Adipocyte (in vitro differentiated cells): Measurements from ENCODE around the gene LDHD.

Experiments used
- DNase-seq: peaks from one replicate; pipeline ENCODE4 v3.0.0-alpha.2; 2015; ENCODE audit warnings: low read depth
- H3K27me3 ChIP-seq: replicated peaks from 2 replicates; pipeline ENCODE4 v1.7.0; 2013; ENCODE audit warnings: mild to moderate bottlenecking, low read length, moderate library complexity; ENCODE audit not compliant: control insufficient read depth, insufficient read depth
- H3K36me3 ChIP-seq: 2 replicates; pipeline ENCODE4 v1.7.0; 2013; ENCODE audit warnings: low read length, mild to moderate bottlenecking, moderate library complexity; ENCODE audit not compliant: control insufficient read depth, insufficient read depth, severe bottlenecking
- H3K4me1 ChIP-seq: 2 replicates; pipeline ENCODE4 v1.7.0; 2013; ENCODE audit warnings: mild to moderate bottlenecking, low read length, moderate library complexity; ENCODE audit not compliant: control insufficient read depth, insufficient read depth
- H3K4me3 ChIP-seq: 2 replicates; pipeline ENCODE4 v1.7.0; 2013; ENCODE audit warnings: mild to moderate bottlenecking, low read length, moderate library complexity
- H3K9ac ChIP-seq: 2 replicates; pipeline ENCODE4 v1.7.0; 2013; ENCODE audit warnings: mild to moderate bottlenecking, low read length, moderate library complexity
- H3K9me3 ChIP-seq: 2 replicates; pipeline ENCODE4 v1.7.0; 2013; ENCODE audit warnings: mild to moderate bottlenecking, low read length, moderate library complexity; ENCODE audit not compliant: control insufficient read depth

Gene LDHD

DNA sequence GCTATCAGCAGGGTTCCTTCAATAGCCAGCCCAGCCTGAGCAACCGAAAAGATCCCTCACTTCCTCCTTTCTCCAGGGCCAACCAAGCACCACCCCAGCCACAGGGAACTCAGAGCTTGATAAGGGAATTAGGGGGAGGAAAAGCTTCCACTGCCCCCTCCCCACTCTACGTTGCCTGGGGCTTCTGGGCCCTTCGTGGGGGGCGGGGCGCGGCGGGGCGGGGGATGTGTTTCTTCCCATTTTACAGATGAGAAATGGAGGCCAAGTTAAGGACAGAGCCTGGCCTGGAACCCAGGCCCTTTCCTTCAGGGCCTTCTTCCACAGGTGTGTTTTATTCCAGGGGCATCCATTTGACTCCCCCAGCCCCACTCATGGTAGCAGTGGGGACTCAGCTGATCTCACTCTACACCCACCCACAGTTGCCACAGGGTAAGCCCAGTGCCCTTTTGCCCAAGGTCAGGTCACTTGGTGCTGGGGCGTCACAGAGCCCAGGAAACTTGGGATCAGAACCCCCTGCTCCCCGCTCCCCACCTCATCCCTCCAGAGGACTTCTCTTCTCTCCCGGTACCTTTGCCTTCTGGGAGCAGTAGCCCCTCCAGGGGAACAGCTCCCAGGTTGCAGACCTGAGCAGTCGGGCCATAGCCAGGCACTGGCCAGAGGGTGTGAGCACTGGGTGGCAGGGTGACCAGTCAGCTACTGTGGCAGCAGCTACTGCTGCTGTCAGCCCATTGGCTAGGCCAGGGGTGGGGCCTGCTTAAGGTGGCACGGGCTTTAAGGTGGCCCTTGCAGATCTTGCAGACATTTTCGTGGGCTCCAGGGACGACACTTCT is at the start of gene LDHD:
LDHD (minus strand) TSS at position 700 of the 830 bp plus-strand sequence; CDS start at position 640, 60 bp downstream.
- Histone ChIP-seq H3K27me3 (peaks cover 3% of the 10 kb centered on the region), H3K9me3 (peaks cover 4% of the 10 kb centered on the region), H3K4me3 (peak within 1 kb of the TSS; percentile 86), H3K4me1 (peaks cover 4% of the 10 kb centered on the region), H3K36me3 (no peaks in the 10 kb centered on the region), H3K9ac (peak within 1 kb of the TSS; percentile 80)
- no peak for DNase-seq

DNA sequence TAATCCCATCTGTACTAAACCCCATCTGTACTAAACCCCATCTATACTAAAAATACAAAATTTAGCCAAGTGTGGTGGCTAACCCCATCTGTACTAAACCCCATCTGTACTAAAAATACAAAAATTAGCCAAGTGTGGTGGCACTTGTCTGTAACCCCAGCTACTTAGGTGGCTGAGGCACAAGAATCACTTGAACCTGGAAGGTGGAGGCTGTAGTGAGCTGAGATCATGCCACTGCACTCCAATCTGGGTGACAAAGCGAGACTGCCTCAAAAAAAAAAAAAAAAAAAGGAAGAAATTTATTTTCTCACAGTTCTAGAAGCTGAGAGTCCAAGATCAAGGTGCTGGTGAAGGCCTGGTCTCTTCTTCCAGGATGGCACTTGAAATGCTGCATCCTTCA is 43.8 kb upstream of the LDHD start:
- H3K9me3 ChIP-seq = peaks cover 28% of the 10 kb centered on the region
- H3K36me3 ChIP-seq = peaks cover 16% of the 10 kb centered on the region
- no peak for DNase-seq
- H3K4me3 ChIP-seq = no peak overlapping the region
- H3K9ac ChIP-seq = no peak overlapping the region
- no peaks in the 10 kb centered on the region for H3K4me1 ChIP-seq
- no peaks in the 10 kb centered on the region for H3K27me3 ChIP-seq

DNA sequence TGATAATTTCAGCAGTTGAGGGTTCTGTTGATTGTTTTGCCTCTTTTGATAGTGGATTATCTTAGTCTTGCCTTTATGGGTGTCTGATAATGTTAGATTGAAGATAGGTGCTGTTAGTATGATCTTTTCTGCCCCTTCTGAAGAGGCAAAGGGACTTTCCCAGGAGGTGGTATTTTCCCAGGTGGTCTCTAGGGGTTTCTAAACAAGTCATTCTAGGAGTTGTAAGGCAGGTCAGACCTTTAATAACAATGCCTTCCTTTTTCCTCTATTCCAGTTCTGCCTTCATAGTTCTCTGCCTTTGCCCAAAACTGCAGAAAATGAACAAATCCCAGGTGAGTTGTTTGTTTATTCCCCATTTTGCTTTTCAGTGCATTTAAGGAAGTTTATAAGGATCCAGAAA is 36.1 kb upstream of the LDHD start:
- Histone ChIP-seq H3K36me3 (peaks cover 25% of the 10 kb centered on the region), H3K27me3 (no peaks in the 10 kb centered on the region), H3K4me1 (no peaks in the 10 kb centered on the region), H3K4me3 (no peak overlapping the region), H3K9ac (no peak overlapping the region), H3K9me3 (peaks cover 18% of the 10 kb centered on the region)
- DNase-seq = no peak

DNA sequence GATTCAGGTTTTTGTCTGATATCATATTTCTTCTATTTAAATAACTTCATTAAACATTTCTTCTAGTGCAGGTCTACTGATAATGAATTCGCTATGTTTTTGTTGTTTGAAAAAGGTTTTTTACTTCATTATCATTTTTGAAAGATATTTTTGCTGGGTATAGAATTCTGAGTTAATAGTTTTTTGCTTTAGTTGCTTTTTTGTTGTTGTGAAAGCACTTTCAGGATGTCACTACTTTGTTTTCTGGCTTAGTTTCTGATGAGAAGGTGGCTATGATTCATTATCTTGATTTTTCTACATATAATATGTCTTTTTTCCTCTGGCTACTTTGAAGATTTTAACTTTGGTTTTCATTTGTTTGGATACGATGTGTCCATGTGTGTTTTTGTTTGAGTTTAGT is 35.2 kb upstream of the LDHD start:
- Histone ChIP-seq H3K27me3 (no peaks in the 10 kb centered on the region), H3K9ac (no peak overlapping the region), H3K9me3 (peaks cover 18% of the 10 kb centered on the region), H3K4me1 (no peaks in the 10 kb centered on the region), H3K4me3 (no peak overlapping the region), H3K36me3 (peaks cover 25% of the 10 kb centered on the region)
- DNase-seq = no peak

DNA sequence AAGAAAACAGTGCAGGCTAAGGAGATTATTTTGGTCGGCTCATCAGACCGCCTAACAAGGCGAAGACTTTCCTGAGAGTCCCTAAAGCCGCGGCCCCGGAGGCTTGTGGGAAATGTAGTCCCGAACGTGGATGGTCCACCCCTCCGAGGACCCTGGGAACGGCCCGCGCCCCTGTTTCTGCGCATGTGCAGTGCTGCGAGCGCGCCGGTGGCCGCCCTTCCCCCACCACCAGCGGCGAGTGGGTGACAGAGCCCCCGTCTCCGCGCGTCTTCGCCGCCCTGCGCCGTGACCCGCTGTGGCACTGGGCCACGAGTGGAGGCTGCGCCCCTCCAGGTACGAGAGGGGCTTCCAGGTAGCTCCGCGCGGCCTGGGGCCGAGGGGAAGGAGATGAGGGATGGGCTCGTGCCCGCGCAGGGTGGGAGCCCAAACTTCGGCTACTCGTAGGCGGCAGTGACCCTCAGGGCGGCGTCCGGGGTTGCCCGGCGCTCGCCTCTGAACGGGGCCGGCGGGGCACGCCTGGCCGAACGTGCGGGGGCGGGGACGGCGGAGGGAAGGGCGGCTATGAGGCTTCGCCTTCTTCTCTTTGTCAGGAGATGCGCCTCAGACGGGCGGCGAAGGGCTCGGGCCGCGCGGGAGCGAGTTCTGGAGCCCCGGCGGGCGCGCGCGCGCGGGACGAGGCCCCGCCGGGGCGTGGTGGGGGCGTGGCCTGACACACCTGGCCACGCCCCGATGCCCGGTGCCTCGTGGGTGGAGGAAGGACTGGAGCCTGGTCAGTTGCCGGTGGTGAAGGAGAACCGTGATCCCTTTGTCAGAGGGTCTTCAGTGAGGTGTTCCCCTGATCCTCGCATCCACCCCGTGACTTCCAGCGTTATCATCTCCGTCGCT is 32.0 kb upstream of the LDHD start, which contains the start of gene ZFP1:
ZFP1 (plus strand) TSS at position 214 of the 885 bp plus-strand sequence. CDS start 4,428 bp downstream, outside the sequence.
- no peaks in the 10 kb centered on the region for H3K27me3 ChIP-seq
- H3K36me3 ChIP-seq = peaks cover 10% of the 10 kb centered on the region
- peak within 1 kb of the TSS; percentile 92 for H3K4me3 ChIP-seq
- peaks cover 18% of the 10 kb centered on the region for H3K9me3 ChIP-seq
- peak within 1 kb of the TSS; percentile 96 for H3K9ac ChIP-seq
- no peaks in the 10 kb centered on the region for H3K4me1 ChIP-seq
- DNase-seq = peak; percentile 97

DNA sequence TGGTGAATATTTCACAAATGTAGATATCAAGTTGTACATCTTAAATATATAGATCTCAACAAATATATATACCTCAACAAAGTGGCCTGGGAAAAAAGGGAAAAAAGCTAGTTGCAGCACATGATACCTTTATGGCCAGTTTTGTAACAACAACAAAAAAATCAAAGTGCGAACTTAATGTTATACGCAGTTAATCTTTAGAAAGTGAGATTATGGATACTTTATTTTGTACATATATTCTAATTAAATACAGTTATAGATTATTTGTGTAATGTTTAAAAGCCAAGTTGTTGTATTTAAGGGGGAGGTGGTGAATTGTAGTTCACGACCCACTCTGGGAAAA is 31.4 kb upstream of the LDHD start:
- Histone ChIP-seq H3K4me1 (no peaks in the 10 kb centered on the region), H3K9me3 (peaks cover 18% of the 10 kb centered on the region), H3K27me3 (no peaks in the 10 kb centered on the region), H3K4me3 (peak overlapping the region; percentile 92), H3K9ac (peak overlapping the region; percentile 96), H3K36me3 (peaks cover 3% of the 10 kb centered on the region)
- no peak for DNase-seq

DNA sequence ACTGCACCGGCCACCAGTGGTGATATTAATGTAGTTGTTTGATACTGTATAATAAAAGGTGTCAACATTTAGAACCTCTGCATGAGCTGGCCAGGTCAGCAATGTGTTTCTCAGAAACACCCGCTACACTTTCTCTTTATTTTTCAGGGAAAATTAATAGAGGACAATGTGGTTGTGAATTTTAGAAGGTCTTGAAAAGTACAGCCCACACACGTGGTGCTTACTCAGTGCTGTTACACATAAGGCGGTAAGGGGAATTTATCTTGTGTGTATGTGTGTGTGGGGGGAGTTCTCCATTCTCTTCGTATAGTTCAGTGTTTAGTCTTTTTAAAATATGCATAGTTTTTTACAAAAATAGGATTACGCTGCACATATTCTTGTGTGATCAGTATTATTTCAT is 27.4 kb upstream of the LDHD start:
- Histone ChIP-seq H3K36me3 (no peaks in the 10 kb centered on the region), H3K9ac (no peak overlapping the region), H3K4me3 (no peak overlapping the region), H3K27me3 (no peaks in the 10 kb centered on the region), H3K4me1 (no peaks in the 10 kb centered on the region), H3K9me3 (no peaks in the 10 kb centered on the region)
- no peak for DNase-seq

DNA sequence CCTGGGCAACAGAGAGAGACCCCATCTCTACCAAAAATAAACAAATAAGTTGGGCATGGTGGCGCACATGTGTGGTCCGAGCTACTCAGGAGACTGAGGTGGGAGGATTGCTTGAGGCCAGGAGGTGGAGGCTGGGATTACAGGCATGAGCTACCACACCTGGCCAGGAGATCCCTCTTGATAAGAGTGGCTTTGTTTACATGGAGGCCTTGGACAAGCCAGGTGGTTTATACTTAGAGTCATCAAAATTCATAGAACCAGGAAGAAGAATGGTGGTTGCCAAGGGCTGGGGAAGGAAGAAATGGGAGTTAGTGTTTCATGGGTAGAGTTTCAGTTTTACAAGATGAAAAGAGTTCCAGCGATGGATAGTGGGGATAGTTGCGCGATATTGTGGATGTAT is 22.9 kb upstream of the LDHD start:
- no peak for DNase-seq
- Histone ChIP-seq H3K9ac (no peak overlapping the region), H3K4me1 (no peaks in the 10 kb centered on the region), H3K9me3 (no peaks in the 10 kb centered on the region), H3K36me3 (no peaks in the 10 kb centered on the region), H3K27me3 (no peaks in the 10 kb centered on the region), H3K4me3 (no peak overlapping the region)

DNA sequence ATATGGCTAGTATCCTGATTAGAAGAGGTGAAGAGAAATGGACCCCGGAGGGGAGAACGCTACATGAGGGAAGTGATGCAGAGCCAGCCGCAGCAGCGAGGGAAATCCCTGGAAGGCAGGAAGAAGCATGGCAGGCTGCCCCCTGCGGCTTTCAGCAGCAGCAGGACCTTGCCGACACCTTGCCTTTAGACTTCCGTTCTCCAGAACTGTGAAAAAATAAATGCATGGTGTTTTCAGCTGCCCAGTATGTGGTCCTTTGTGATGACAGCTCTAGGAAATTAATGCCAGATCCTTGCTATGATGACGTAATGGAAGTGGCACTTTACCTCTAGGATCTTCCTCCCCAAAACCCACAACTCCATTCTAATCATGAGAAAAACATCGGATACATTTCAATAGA is 22.1 kb upstream of the LDHD start:
- Histone ChIP-seq H3K9ac (no peak overlapping the region), H3K4me3 (no peak overlapping the region), H3K36me3 (no peaks in the 10 kb centered on the region), H3K9me3 (no peaks in the 10 kb centered on the region), H3K4me1 (no peaks in the 10 kb centered on the region), H3K27me3 (no peaks in the 10 kb centered on the region)
- no peak for DNase-seq

DNA sequence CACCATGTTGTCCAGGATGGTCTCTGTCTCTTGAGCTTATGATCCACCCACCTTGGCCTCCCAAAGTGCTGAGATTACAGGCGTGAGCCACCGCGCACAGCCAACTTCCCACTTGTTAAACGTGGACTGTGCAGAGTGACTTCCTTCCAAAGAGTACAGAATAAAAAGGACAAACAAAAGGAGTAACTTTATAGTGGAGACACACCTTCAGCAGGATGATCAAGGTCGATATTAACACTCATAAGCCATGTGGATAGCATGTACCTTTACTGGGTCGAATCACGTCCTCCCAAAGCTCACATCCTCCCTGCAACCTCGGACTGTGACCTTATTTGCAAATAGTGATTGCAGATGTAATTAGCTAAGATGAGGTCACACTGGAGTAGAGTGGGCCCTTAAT is 21.7 kb upstream of the LDHD start:
- no peaks in the 10 kb centered on the region for H3K36me3 ChIP-seq
- H3K4me1 ChIP-seq = no peaks in the 10 kb centered on the region
- no peak overlapping the region for H3K9ac ChIP-seq
- no peak overlapping the region for H3K4me3 ChIP-seq
- no peaks in the 10 kb centered on the region for H3K9me3 ChIP-seq
- H3K27me3 ChIP-seq = no peaks in the 10 kb centered on the region
- no peak for DNase-seq

DNA sequence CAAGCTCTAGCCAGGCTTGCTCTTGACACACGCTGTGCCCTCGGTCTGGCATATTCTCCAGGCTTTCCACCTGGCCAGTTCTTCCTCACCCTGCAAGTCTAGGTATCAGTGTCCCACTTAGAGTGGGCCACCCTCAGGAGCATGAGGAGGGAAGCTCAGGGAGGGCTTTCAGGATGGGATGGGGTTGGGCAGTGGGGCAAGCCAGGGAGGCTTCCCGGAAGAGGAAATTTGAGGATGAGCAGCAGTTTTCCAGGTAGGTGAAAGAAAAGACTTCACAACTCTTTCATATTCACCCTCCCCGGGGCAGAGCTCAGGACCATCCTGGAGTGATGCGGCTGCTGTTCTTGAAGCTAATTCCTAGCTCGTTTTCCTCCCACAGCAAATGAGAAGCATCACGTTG is 14.5 kb upstream of the LDHD start:
- peaks cover 10% of the 10 kb centered on the region for H3K9me3 ChIP-seq
- no peak overlapping the region for H3K4me3 ChIP-seq
- H3K9ac ChIP-seq = no peak overlapping the region
- peaks cover 5% of the 10 kb centered on the region for H3K27me3 ChIP-seq
- H3K36me3 ChIP-seq = no peaks in the 10 kb centered on the region
- no peak for DNase-seq
- no peaks in the 10 kb centered on the region for H3K4me1 ChIP-seq
